Uterus (tissue), 4 donors: ENCODE measurements around the gene CNTN2. TPM values are rescaled to one million over a fixed set of nuclear protein-coding genes. Genes with fewer than 3 reads are reported as not detected.

ENCODE experiments used
- DNase-seq, 2 donors: peaks; one replicate each; pipeline ENCODE4 v3.0.0-alpha.2; 2019 to 2020
- H3K27ac ChIP-seq, 2 donors: fragments of 200-600 bp; sonication (generic); 1 replicate in 1 of 2; 2 replicates in 1 of 2; pipeline ENCODE4 v1.5.1; 2016 to 2018
- H3K27me3 ChIP-seq, 2 donors: fragments of 200-600 bp; sonication (generic); one replicate each; pipeline ENCODE4 v1.5.1; 2018 to 2019; ENCODE audit warnings: control low read depth in 1 of 2
- H3K36me3 ChIP-seq, 2 donors: fragments of 200-600 bp; sonication (generic); one replicate each; pipeline ENCODE4 v1.5.1; 2019; ENCODE audit warnings: control low read depth in 1 of 2
- H3K4me1 ChIP-seq, 2 donors: fragments of 200-600 bp; sonication (generic); one replicate each; pipeline ENCODE4 v1.5.1; 2018 to 2019; ENCODE audit warnings: control low read depth in 1 of 2
- H3K4me3 ChIP-seq, 2 donors: fragments of 200-600 bp; sonication (generic); 1 replicate in 1 of 2; 2 replicates in 1 of 2; pipeline ENCODE4 v1.5.1; 2018 to 2019; ENCODE audit warnings: mild to moderate bottlenecking in 1 of 2
- H3K9me3 ChIP-seq, 2 donors: fragments of 200-600 bp; sonication (generic); one replicate each; pipeline ENCODE4 v1.5.1; 2019; ENCODE audit warnings: control low read depth in 1 of 2
- CTCF ChIP-seq, 4 experiments: fragments of 200-600 bp in 2 of 4; fragments of 450-650 bp in 2 of 4; sonication (generic) in 2 of 4; IDR thresholded peaks; one replicate each; pipeline ENCODE4 v1.5.1; 2016 to 2019; ENCODE audit warnings: antibody characterized with exemption in 4 of 4, mild to moderate bottlenecking in 2 of 4, moderate library complexity in 1 of 4
- POLR2A ChIP-seq, 2 donors: fragments of 450-650 bp; IDR thresholded peaks; one replicate each; pipeline ENCODE4 v1.6.1; 2016; ENCODE audit warnings: antibody characterized with exemption in 2 of 2, mild to moderate bottlenecking in 1 of 2, moderate library complexity in 1 of 2
- intact Hi-C: fragments of 100-400 bp; cut with DNase I; formaldehyde crosslinking; loops from one replicate; pipeline ENCODE4 v1.15.1; 2023; ENCODE audit warnings: low total_unique reads
- total RNA-seq, 4 donors: library from RNA; depleted of rRNA in 3 of 4; stranded (reverse); fragments of >200 nt in 3 of 4; gene quantifications; one replicate each; pipeline versions ENCODE4 v1.1.0 to v1.2.4, GENCODE V29; 2014 to 2023
- donor health status: DM: yes; HTN: yes; CAD: no.

Gene CNTN2
- total RNA-seq, 4 donors from 2014 or later: 3.0 TPM; not detected in 3

GRCh38 chr1:205095422-205095821 lies 52.4 kb downstream of the CNTN2 start:
- Histone ChIP-seq H3K9me3 (no peaks in the 10 kb centered on the region), H3K4me3 (no peak overlapping the region), H3K27me3 (no peaks in the 10 kb centered on the region), H3K36me3 (peaks cover 0 to 6% of the 10 kb centered on the region in 2 donors), H3K27ac (no peak overlapping the region), H3K4me1 (no peaks in the 10 kb centered on the region)
- intact Hi-C loops: no loop called here
- DNase-seq: no peak
- TF ChIP-seq CTCF (IDR thresholded peaks at IDR 0.05) (no peak), POLR2A (IDR thresholded peaks at IDR 0.05) (no peak)

- no peak overlapping the region for H3K4me3 ChIP-seq
- H3K36me3 ChIP-seq: peaks cover 0 to 6% of the 10 kb centered on the region in 2 donors
- H3K27ac ChIP-seq: no peak overlapping the region
- no peaks in the 10 kb centered on the region for H3K27me3 ChIP-seq
- no peaks in the 10 kb centered on the region for H3K9me3 ChIP-seq
- no peak for DNase-seq
- no peaks in the 10 kb centered on the region for H3K4me1 ChIP-seq
- TF ChIP-seq POLR2A (IDR thresholded peaks at IDR 0.05): no peak
- TF ChIP-seq CTCF (IDR thresholded peaks at IDR 0.05): no peak
- intact Hi-C loops: no loop called here
Measured at GRCh38 chr1:205098242-205098641, 55.2 kb downstream of the CNTN2 start.

- Histone ChIP-seq H3K4me1 (no peaks in the 10 kb centered on the region), H3K36me3 (peaks cover 0 to 6% of the 10 kb centered on the region in 2 donors), H3K27ac (no peak overlapping the region), H3K9me3 (no peaks in the 10 kb centered on the region), H3K4me3 (no peak overlapping the region), H3K27me3 (no peaks in the 10 kb centered on the region)
- TF ChIP-seq CTCF (IDR thresholded peaks at IDR 0.05): no peak
- TF ChIP-seq POLR2A (IDR thresholded peaks at IDR 0.05): no peak
- intact Hi-C loops: no loop called here
- no peak for DNase-seq
Measured at GRCh38 chr1:205102404-205102803, 59.4 kb downstream of the CNTN2 start.

GRCh38 chr1:205107327-205107726 lies 64.3 kb downstream of the CNTN2 start:
- Histone ChIP-seq H3K4me3 (no peak overlapping the region), H3K9me3 (no peaks in the 10 kb centered on the region), H3K4me1 (no peaks in the 10 kb centered on the region), H3K27me3 (no peaks in the 10 kb centered on the region), H3K27ac (no peak overlapping the region), H3K36me3 (no peaks in the 10 kb centered on the region)
- no peak for DNase-seq
- no peak for TF ChIP-seq POLR2A (IDR thresholded peaks at IDR 0.05)
- no peak for TF ChIP-seq CTCF (IDR thresholded peaks at IDR 0.05)
- intact Hi-C loops: no loop called here

GRCh38 chr1:205108464-205108863 lies 65.5 kb downstream of the CNTN2 start:
- intact Hi-C loops: no loop called here

More at GRCh38 chr1:205108464-205108863, 65.5 kb downstream of the CNTN2 start:
- Histone ChIP-seq H3K27me3 (no peaks in the 10 kb centered on the region), H3K4me1 (no peaks in the 10 kb centered on the region), H3K27ac (no peak overlapping the region), H3K36me3 (no peaks in the 10 kb centered on the region), H3K4me3 (no peak overlapping the region), H3K9me3 (no peaks in the 10 kb centered on the region)
- DNase-seq: no peak
- TF ChIP-seq POLR2A (IDR thresholded peaks at IDR 0.05): no peak
- no peak for TF ChIP-seq CTCF (IDR thresholded peaks at IDR 0.05)
